Umbilical cord (tissue), 2 donors: ENCODE results near the gene PPME1. TPM values are rescaled to one million over a fixed set of nuclear protein-coding genes. Genes with fewer than 3 reads are reported as not detected.

Experiments
- DNase-seq: peaks from one replicate; pipeline ENCODE4 v3.0.0-alpha.2; 2015; ENCODE audit warnings: low spot score
- total RNA-seq: library from RNA; depleted of rRNA; stranded (reverse); fragments of >200 nt; gene quantifications from one replicate; pipeline ENCODE4 v1.2.3, GENCODE V29; 2014; ENCODE audit warnings: low replicate concordance; ENCODE audit not compliant: insufficient read depth

The PPME1 gene
- total RNA-seq, 1 donor from 2014 or later, result 62.6 TPM

DNA sequence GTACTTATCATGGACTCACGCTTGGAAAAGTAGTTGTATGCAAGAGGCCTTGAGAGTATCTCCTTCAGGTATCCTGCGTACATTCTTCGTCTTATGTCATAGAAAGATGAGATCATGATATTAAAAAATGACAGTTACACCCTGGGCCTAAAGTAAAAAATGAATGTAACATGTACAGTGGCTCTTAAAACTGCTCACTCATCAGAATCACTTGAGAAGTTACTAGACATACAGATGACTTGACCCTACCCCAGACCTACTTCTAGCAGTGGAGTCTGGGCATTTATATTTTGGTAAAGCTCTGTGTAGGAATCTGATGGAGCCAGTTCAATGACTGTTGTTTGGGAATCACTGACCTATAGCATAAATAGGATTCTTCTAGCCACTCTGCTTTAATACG lies 54.5 kb downstream of the PPME1 start:
- DNase-seq, result no peak

DNA sequence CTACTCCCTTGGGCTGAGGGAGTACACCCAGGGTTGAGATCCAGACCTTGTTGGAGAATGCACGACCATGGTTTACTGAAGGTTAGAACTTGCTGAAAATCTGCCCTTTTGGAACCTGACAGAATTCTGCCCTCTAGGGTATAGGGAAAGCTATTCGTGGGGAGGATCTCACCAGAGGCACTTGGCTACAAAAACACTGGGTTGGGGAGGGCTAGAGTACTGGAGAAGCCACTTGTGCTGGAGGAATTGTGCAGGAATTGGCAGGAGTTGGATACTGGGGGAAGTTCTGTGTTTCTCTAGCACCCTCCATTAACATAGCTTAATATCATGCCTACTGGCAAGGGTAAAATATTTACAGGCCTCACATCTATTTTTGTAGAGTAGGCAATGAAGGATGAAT lies 55.8 kb downstream of the PPME1 start:
- no peak for DNase-seq

DNA sequence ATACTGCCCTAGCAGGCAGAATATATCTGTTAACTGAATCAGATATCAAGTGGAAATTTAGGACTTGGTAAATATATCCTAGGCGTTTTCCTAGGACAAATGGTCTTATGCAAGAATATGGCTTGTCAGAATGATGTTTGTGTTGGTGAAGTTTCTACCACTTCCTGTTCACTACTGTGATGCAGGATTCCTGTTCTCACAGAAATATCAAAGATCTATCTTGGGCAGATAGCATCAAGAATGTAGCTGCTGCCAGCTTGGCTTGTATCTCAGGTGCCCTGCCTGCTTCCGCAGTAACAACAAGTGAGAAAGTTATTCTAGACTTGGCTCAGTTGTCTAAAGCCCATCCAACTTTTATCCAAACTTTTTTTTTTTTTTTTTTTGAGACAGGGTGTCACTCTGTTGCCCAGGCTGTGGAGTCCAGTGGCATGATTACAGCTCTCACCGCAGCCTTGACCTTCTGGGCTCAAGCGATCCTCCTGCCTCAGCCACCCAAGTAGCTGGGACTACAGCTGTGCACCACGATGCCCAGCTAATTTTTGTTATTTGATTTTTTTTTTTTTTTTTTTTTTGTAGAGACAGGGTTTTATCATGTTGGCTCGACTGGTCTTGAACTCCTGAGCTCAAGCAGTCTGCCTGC lies 61.3 kb downstream of the PPME1 start:
- DNase-seq, result no peak

DNA sequence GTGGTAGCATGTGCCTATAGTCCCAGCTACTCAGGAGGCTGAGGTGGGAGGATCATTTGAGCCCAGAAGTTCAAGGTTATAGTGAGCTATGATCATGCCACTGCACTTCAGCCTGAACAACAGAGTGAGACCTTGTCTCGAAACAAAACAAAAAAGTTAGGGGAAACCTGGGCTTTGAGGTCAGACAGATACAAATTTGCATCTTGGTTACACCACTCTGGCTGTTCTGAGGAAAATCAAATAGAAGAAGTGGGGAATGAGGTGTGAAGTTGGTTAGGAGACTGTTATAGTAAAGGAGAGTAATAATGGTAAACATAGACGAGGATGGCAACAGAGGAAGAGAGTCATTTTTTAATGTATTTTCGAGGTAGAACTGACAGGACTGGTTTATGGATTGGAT lies 62.6 kb downstream of the PPME1 start:
- DNase-seq, result no peak

DNA sequence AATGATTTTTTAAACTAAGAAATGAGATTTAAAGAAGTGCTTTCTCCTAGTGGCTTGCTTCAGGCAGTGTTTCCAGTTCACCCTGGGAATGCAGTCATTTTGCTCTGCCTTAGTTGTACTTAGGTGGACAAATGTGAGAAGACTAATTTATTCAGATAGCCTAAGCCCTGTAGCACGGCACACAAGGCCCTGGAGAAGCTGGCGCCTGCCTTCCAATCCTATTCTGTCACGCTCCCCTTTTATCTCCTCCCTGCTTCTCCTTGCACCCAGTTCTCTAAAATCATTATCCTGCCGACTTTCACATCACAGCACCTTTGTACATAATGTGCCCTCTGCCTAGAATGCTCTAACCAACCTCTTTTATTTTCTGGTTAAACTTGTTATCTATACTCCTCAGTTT lies 64.0 kb downstream of the PPME1 start:
- no peak for DNase-seq

DNA sequence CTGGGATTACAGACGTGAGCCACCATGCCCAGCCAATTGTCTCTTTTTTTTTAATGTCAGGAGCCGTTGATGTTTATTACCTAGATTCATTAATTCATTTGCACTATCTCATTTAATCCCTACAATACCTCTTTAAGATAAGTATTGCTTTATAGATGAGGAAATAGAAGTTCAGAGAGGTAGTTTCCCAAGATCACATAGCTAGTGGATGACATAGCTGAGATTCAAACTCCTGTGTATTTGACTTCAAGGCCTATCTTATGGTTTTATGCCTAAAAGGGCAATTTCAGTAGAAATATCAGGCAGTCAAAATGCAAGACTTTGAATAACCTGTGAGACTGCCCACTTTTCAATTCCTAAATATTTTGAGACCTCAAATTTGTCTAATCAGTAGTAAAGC lies 66.5 kb downstream of the PPME1 start:
- no peak for DNase-seq

DNA sequence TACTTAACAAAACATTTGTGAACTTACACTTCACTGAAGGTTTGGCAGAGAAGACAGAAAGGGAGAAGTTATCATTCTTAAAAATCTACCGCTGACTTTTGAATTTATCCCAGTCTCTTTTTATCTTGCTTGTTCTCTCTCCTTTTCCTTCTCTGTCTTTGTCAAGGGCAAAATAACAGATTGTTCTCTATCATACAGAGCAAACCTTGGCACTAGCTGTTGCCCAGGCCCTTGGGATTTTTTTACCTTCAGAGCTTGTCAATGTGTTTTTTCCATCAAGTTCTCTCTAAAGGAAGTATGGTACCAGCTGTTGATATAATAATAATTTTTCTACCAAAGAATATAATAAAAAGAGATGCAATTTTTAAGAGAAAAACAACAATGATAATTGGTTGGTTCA lies 67.2 kb downstream of the PPME1 start:
- DNase-seq, result no peak

DNA sequence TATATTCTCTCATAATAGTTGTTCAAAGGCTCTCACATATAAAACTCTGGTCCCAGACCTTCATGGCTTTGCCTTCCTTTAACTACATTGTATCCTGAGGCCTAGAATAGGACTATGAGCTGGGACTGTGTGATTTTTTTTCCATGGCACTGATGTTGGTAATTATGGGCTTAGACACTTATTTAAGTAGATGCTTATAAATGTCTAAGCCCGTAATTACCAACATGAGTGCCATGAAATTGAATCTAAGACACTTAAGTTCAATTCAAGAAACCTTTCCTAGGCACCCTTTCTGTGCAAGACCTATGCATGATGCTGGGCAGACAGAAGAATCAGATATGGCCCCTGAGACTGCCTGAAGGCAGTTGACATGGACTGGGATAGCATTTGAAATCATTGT lies 77.4 kb downstream of the PPME1 start:
- DNase-seq, result no peak

DNA sequence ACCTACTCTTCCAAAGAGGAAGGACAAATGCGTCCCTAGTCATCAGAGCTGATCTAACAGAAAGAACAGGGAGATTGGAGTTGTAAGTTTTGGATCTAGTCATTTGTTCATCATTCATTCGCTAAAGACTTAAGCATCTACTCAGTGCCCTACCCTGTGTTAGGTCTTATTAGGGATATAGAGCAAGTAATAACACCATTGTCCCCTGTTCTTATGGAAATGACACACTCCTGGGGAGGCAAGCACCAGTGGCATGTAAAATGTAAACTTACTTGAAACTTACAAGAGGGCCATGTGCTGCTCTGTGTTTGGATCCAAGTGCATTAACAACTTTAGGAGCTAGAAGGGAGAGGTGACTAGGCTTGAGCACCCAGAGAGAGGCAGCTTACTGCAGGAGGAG lies 78.4 kb downstream of the PPME1 start:
- DNase-seq, result no peak

DNA sequence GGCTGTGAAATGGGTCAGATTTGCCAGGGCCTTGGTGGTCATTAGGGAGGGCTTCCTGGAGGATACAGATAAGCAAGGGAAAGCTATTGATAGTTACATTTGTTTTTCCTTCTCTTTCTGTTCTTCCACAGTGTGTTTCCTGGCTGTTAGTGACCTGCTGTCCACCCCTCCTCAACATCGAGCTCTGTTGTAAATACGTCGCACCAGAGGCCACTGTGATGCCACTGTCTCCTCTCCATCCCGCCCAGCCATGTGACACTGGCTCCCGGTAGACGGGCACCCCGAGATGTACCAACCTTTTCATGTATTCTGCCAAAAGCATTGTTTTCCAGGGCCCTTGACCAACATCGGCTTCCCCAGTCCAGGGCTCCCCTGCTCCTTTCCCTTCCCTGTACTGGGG lies 82.3 kb downstream of the PPME1 start:
- DNase-seq, result no peak

DNA sequence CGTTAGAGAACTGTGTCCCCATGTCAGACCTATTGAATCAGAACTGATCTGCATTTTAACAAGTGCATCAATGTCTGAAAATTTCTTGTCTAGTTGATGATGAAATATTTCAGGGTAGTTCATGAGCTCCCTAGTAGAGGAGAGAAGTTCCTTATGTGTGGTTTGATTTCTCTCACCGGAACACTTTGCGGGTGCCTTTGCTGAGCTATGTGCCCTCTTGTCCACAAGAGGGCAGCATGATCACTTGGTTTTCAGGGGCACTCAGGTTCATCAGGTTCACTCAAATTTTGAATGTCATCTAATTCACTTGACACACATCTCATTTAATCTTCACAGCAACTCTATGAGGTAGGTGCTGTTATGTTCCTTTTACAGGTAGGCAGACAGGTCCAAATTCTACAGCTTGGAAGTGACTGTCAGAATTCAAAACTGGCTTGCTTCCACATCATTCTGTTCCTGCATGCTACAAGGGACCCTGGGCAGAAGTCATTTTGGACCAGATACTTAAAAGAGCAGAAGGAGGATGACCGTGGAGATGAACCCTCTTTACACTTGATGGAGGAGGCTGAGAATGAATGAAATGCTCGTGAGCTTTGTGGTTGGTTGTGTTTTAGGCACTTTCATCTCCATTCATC lies 84.8 kb downstream of the PPME1 start:
- peak; percentile 71 for DNase-seq

DNA sequence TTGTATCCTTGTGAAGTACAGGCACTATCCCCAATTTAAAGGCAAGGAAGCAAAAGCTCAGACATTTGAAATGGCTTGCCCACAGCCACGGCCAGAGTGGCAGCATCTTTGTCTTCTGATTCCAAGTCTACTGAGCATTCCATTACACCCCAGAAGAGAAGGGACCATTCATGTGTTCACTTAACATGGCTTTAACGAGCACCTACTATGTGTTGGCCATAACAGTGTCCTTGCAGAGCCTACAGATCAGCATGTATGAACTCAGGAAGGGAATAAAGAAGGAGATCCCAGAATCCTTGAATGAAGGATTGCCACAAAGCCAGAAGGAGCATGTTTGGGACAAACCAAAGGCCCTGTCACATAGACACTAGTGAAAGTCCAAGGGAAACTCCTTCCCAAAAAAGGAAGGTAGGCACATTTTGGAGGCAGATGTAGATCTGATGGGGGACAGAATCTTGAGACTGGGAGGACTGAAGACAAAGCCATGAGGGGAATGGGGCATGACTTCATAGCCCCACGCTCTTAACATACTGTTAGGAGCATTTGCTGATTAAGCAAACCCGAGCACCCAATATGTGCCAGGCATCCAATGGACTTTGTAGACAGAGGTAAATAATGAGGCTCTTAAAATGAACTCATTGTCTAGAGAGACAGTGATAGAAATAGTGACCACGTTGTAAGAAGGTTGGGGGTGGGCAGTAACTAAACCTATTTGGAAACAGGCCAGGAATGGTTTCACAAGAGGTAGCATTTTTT lies 85.5 kb downstream of the PPME1 start:
- no peak for DNase-seq

DNA sequence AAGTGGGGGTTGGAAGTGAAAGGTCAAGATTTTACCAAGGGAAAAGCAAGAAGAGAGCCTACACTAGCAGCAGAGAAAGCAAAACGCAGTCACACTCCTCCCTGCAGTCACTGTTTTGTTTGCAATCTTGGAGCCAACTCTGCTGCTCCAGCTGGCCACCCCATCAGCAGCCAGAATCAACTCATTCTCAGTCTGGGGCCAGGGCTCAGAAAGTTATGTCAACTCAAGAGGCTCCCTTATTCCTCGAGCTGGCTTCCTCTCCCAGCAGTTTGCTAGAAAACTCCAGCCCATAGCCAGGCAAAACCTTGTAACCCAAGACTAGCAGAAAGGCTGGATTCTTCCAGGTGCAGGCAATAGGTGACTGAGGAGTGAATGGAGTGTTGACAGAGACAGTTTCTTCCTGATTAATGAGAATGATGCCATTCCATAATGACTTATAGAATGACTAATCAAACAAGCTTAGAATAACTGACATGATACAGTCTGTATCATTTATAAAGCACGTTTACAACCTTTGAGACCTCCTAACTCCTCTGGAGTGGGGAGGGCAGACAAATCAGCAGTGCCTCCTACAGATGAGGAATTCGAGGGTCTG lies 87.0 kb downstream of the PPME1 start:
- no peak for DNase-seq

DNA sequence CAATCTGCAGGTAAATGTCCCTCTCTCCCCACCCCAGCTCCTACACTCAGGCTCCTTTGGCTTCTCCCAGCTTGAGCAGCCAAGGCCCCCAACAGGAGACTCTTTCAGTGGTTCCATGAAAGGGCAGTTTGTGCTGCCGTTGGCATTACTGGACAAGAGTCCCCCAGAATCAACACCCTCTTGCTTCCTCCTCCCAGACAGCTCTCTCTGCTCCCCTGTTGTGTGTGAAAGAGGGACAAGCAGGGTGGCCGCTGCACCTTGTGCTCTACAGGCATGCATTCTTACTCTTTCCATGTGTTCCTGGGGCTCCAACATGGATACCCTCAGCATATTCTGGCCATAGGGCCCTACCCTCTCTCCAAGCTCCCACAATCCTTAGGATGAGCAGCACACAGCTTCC lies 91.6 kb downstream of the PPME1 start:
- no peak for DNase-seq

DNA sequence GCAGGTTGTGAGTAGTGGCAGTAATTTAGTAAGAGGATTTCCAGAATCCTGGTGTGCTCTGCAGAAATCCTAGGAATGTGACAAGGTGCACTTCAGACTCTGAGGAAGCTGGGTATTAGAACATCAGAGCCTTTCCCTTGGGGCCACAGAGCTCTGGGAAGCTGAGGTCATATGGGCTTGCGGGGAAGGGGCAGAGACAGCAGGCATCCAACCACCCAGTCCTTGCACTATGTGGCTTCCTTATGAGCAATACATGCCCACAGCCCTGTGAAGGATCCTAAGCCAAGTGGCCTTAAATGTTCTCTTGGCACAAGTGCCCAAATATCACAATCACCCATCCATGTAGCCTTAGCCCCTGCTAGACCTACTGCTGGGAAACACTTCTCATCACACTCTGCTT lies 94.2 kb downstream of the PPME1 start:
- DNase-seq, result no peak

DNA sequence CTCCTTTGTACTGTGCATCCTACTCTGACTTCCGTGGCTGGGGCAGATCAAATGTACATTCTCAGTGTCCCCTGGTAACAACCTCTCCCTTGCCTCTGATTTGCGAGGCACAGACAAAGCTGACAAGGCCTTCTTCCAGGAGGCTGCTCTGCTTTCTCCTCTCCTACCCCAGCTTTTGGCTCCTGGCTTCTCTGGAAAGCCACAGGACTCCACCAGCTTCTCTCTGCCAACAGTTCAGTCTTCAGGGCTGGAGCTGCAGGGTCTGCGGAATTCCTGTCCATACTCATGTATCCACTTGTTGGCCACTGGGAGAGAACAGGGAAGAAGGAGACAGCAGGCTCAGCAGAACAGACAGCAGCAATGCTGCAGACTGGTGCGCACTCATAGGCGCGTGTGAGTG lies 95.9 kb downstream of the PPME1 start:
- no peak for DNase-seq

DNA sequence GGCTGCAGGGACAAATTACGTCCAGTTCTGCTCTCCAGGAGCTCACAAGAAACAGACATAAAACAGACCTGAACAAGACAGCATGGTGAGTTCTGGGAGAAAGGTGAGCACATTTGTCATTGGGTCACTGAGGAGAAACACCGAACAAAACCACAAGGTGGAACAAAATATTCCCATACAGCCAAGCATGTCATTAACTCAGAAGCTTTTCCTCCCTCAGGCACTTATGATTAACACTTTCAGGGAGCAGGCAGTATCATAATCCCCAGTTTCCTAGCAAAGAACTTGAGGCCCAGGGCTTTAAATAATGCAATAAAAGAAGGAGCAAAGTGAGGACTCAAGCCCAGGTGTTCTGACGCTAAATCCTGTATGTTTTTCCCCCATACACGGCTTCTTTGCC lies 97.4 kb downstream of the PPME1 start:
- DNase-seq, result no peak

DNA sequence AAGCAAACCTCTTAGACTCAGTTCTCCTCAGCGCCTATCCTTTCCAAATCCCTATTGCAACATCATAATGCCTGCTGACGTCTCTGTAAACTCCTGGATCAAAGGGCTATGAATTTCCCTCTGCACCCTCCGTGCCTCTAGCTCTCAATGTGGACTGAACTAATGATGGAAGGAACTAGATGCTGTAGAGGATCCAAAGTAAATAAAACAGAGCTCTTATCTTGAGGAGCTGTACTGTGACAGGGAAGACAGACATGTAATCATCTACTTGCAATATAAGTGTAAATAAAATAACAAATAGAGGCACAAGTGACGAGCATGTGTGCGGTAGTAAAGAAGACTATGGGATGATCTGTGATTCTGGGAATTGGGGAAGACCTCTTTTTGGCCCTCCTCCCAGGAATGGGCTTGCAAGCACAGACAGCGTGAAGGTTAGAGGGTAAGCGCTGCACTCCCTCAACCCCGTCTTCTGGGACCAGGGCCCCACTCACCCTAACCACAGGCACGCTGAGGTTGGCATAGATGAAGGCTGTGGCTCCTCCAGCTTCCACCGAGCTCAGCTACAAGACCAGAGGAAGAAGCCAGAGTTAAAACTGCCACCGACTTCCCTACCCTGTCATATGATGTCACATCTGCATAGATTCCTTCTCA lies 98.2 kb downstream of the PPME1 start:
- DNase-seq, result peak; percentile 90

DNA sequence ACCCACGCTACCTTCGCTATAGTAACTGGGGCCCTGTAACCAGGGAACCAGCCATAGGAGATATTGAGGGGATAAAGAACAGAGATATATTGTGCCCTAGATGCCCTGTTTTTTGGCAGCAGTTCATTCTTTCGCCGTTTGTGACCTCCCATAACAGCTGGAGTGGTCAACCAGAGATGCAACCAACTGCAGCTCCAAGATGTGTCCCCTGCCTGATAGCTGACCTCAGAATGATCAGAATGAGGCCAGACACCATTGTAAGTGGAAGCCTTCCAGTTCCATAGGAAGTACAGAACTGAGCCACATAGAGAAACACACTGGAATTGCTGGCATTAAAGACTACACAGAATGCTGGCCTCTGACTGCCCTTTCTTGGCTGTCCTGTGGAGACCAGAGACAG lies 101.2 kb downstream of the PPME1 start:
- no peak for DNase-seq

DNA sequence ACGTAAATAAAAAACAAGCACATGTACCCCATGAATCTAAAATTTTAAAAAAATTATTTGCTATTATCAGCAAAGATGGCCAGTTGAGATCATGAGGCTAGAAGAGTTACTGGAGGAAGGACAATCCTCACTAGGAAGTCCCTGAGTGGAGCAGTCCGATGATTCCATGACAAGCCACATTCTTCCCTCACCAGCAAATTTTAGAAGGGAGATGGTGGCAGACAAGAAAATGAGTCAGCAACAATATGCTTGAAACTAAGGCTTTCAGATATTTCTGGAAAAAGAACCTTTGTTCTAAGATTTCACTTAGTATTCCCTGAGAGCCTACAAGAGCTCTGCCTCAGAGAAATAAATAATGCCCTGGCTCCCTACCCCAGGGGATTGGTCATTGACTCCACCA lies 105.5 kb downstream of the PPME1 start:
- DNase-seq, result no peak

DNA sequence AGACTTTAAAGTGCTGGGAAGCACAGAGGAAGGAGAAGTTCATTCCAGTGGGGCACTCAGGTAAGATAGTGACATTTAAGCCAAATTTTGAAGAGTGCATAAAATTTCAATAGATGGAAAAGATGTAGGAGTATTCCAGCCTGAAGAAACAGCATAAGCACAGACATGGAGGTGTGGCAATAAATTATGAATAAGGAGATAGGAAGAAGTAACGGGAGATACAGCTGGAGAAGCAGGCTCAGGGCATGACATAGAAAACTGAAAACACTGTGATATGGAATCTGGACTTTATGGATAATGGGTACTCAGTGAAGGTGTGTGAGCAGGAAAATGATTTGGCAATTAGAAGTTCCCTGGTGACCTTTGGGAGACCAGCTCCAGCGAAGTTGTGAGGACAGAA lies 107.0 kb downstream of the PPME1 start:
- DNase-seq, result no peak

DNA sequence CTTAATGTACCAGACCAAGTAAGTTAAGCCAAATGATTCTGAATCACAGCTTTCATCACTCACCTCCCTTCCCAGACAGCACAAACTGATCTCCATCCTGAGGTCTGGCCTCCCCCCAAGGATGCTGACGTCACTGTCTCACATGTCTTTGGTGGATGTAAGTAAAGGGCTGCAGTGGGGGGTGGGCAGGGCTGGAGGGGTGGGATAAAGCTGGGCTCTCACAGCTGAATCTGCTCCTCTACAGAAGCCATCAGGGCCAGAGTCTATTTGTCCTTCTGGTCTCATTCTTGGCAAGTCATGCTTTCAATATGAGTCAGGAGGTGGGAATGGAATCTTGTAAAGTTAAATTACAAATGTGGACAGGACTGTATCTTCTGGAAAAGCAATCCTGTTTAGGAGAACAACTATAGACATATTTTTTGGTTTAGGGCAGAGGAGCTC lies 107.7 kb downstream of the PPME1 start:
- peak; percentile 87 for DNase-seq
